COLO829 (cell line): ENCODE data around the gene PPT1.

Source experiments
- DNase-seq: peaks from one replicate; pipeline ENCODE4 v3.0.0; 2012; ENCODE audit warnings: low spot score

The PPT1 gene

GRCh38 chr1:40030528-40031135, 66.4 kb downstream of the PPT1 start:
- no peak for DNase-seq

GRCh38 chr1:40029608-40030007, 67.4 kb downstream of the PPT1 start:
- no peak for DNase-seq

DNA sequence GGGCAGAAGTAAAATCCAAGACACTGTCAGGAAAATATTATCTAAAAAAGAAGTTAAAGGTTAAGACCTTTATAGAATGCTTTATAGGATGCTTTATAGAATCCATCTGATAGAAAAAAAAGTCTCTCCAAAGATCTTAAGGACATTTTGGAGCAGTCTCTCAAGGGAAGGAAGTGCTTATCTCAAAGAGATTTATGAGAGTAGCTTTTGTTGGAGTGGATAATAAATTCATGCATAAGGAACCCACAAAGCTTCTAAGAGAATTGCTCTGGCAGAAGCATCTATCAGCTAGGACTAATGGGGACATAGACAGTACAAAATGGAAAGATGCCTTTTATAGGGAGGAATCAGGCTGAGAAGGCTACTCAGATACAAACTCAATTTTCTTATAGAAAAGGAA, 69.4 kb downstream of the PPT1 start:
- no peak for DNase-seq

GRCh38 chr1:40024671-40025070, 72.4 kb downstream of the PPT1 start:
- no peak for DNase-seq

GRCh38 chr1:40023379-40023944, 73.6 kb downstream of the PPT1 start:
- DNase-seq, result no peak
